Measurements from ENCODE around the gene SDR42E2. TPM values are rescaled to one million over a fixed set of nuclear protein-coding genes. Genes with fewer than 3 reads are reported as not detected.

The SDR42E2 gene
- total RNA-seq, 1 donor from 2014 or later, result 0.10 TPM

- no peaks in the 10 kb centered on the region for H3K9me3 Mint-ChIP-seq (ENCODE audit: unreplicated experiment)
- peak; percentile 26 for DNase-seq (ENCODE audit: low spot score)
- peaks cover 6% of the 10 kb centered on the region for H3K27me3 Mint-ChIP-seq (ENCODE audit: unreplicated experiment)
- TF ChIP-seq CTCF (IDR thresholded peaks at IDR 0.05; ENCODE audit: unreplicated experiment), result no peak
- no peak overlapping the region for H3K27ac Mint-ChIP-seq (ENCODE audit: unreplicated experiment)
- peaks cover 8% of the 10 kb centered on the region for H3K4me1 Mint-ChIP-seq (ENCODE audit: unreplicated experiment)
- H3K4me3 Mint-ChIP-seq (ENCODE audit: unreplicated experiment), result peak overlapping the region; percentile 96
- peaks cover 16% of the 10 kb centered on the region for H3K36me3 Mint-ChIP-seq (ENCODE audit: low read depth, unreplicated experiment)
Measured at GRCh38 chr16:22206842-22207714, 44.8 kb downstream of the SDR42E2 start.

DNA sequence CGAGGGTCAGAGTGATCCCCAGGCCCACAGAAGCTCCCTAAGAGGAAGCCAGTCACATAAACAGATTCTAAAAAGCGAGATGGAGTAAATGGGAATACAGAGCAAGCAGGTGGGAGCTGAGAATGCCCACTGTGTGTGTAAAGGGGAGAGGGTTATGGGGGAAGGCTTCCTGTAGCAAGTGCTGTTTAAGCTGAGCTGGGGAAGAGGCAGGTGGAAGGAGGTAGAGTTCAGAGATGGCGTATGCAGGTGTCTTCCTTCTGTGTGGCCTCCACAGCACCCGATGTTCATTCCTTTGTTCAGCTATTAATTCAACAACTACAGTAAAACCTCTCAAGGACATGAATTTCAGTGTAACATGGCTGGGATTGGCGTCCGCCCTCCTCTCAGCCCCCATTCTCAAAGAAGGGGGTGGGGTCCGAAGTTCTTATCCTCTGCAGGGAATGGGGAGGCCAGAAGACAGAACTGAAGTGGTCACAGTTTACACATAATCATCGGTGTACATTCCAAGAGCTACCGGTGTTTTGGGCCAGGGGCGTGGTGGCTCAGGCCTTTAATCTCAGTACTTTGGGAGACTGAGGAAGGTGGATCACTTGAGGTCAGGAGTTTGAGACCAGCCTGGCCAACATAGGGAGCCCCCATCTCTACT lies 45.5 kb downstream of the SDR42E2 start:
- Mint-ChIP-seq H3K4me3 (ENCODE audit: unreplicated experiment) (peak overlapping the region; percentile 96), H3K4me1 (ENCODE audit: unreplicated experiment) (peaks cover 8% of the 10 kb centered on the region), H3K27me3 (ENCODE audit: unreplicated experiment) (peaks cover 2% of the 10 kb centered on the region), H3K27ac (ENCODE audit: unreplicated experiment) (no peak overlapping the region), H3K36me3 (ENCODE audit: low read depth, unreplicated experiment) (peaks cover 19% of the 10 kb centered on the region), H3K9me3 (ENCODE audit: unreplicated experiment) (no peaks in the 10 kb centered on the region)
- DNase-seq (ENCODE audit: low spot score), result no peak
- TF ChIP-seq CTCF (IDR thresholded peaks at IDR 0.05; ENCODE audit: unreplicated experiment), result no peak

GRCh38 chr16:22210285-22210684 lies 48.0 kb downstream of the SDR42E2 start:
- no peak overlapping the region for H3K4me3 Mint-ChIP-seq (ENCODE audit: unreplicated experiment)
- peaks cover 22% of the 10 kb centered on the region for H3K36me3 Mint-ChIP-seq (ENCODE audit: low read depth, unreplicated experiment)

DNA sequence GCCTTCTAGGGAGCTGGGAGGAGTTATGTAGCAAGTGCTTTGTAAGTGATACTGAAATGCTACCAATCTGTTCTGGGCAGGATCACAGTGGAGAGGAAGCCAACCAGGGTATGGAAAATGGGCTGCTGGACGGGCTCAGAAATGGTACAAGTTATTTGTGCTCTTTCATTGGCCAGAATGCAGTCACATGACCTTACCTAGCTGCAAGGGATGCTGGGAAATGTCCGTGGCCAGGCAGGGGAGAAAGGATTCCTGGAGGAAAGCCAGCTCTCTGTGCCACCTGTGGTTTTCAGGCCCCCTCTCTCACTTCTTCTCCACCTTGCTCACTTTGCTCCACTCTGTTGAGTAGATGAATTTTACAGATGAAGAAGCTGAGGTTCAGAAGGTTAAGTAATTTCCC lies 48.5 kb downstream of the SDR42E2 start:
- H3K27me3 Mint-ChIP-seq (ENCODE audit: unreplicated experiment), result no peaks in the 10 kb centered on the region
- TF ChIP-seq CTCF (IDR thresholded peaks at IDR 0.05; ENCODE audit: unreplicated experiment), result no peak
- H3K27ac Mint-ChIP-seq (ENCODE audit: unreplicated experiment), result no peak overlapping the region
- DNase-seq (ENCODE audit: low spot score), result no peak
- peaks cover 19% of the 10 kb centered on the region for H3K36me3 Mint-ChIP-seq (ENCODE audit: low read depth, unreplicated experiment)
- H3K9me3 Mint-ChIP-seq (ENCODE audit: unreplicated experiment), result no peaks in the 10 kb centered on the region
- H3K4me1 Mint-ChIP-seq (ENCODE audit: unreplicated experiment), result peaks cover 8% of the 10 kb centered on the region
- no peak overlapping the region for H3K4me3 Mint-ChIP-seq (ENCODE audit: unreplicated experiment)

More at GRCh38 chr16:22210285-22210684, 48.0 kb downstream of the SDR42E2 start:
- no peak for TF ChIP-seq CTCF (IDR thresholded peaks at IDR 0.05; ENCODE audit: unreplicated experiment)
- Mint-ChIP-seq H3K27me3 (ENCODE audit: unreplicated experiment) (peaks cover 2% of the 10 kb centered on the region), H3K9me3 (ENCODE audit: unreplicated experiment) (no peaks in the 10 kb centered on the region), H3K27ac (ENCODE audit: unreplicated experiment) (no peak overlapping the region), H3K4me1 (ENCODE audit: unreplicated experiment) (peaks cover 8% of the 10 kb centered on the region)
- no peak for DNase-seq (ENCODE audit: low spot score)

DNA sequence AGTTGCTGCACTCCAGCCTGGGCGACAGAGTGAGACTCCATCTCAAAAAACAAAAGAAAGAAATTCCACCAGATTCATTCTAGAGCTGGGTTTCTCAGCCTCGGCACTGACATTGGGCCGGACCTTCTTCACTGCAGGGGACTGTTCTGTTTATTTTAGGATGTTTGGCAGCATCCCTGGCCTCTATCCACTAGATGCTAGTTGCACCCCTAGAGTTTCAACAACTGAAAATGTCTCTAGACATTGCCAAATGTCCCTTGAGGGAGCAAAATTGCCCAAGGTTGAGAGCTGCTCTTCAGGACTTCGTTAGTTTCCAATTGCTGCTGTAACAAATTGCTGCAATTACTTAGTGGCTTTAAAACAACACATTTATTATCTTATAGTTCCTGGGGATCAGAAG lies 50.9 kb downstream of the SDR42E2 start:
- peaks cover 2% of the 10 kb centered on the region for H3K27me3 Mint-ChIP-seq (ENCODE audit: unreplicated experiment)
- H3K36me3 Mint-ChIP-seq (ENCODE audit: low read depth, unreplicated experiment), result peaks cover 13% of the 10 kb centered on the region
- no peak overlapping the region for H3K27ac Mint-ChIP-seq (ENCODE audit: unreplicated experiment)
- DNase-seq (ENCODE audit: low spot score), result no peak
- H3K4me3 Mint-ChIP-seq (ENCODE audit: unreplicated experiment), result no peak overlapping the region
- no peaks in the 10 kb centered on the region for H3K9me3 Mint-ChIP-seq (ENCODE audit: unreplicated experiment)
- H3K4me1 Mint-ChIP-seq (ENCODE audit: unreplicated experiment), result no peaks in the 10 kb centered on the region
- TF ChIP-seq CTCF (IDR thresholded peaks at IDR 0.05; ENCODE audit: unreplicated experiment), result no peak
